ENCODE data around the gene GAPVD1.

GAPVD1 gene

DNA sequence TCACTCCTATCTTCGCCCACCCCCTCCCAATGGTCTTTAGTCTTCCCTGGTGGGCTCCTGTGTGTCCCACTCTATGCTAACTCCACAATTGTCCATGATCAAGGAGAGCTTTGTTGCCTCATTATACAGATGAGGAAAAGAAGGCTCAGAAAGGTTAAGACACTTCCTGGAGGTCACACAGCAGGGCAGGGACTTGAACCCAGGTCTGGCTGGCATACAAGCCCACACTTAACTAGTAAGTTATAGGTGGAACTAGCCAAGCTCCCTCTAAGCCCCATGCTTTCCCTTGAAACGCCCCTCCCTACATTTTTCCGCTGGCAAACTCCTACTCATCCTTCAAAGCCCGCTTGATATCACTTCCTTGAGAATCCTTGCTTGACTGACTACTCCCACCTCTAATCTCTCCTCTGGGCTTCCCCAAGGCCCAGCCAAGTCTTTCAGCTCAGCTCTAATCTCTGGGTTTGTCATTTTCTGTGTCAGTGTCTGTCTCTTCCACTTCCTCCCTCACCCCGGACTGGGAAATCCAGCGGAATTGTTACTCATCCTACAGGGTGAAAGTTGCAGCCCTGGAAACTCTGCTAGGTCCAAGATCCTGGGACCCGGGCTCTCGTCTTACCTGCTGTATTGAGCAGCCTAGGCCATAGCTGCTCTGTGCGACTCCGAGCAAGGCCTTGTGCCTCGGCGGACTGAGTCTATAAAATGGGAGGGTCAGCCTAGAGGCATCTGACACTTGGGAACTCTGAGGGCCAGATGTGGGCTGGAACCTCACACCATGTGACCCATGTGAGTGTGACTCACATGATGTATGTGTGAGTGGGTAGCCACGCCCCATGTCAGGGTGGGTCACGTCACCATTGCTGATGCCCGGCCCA is 144.5 kb downstream of the GAPVD1 start:
- no peaks in the 10 kb centered on the region for H3K9me3 ChIP-seq (ENCODE audit: control insufficient read depth, low read length)

DNA sequence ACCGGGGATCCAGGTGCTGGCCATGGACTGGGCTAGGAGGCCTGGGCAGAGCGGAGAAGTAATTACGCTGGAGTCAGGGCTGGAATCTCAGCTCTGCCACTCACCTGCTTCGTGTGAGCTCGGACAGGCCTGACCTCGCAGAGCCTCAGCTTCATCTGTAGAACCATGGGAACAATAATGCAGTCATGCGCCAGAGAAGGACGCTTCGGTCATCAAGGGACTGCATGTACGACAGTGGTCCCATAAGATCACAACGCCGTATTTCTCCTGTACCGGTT is 145.1 kb downstream of the GAPVD1 start:
- Histone ChIP-seq H3K36me3 (ENCODE audit: control insufficient read depth, insufficient read depth, low read length) (no peaks in the 10 kb centered on the region), H3K27ac (no peak overlapping the region), H3K4me3 (ENCODE audit: low read depth, low read length) (no peak overlapping the region), H3K27me3 (ENCODE audit: control insufficient read depth, insufficient read depth, low read length) (no peaks in the 10 kb centered on the region), H3K4me2 (ENCODE audit: low read length) (no peak overlapping the region), H3K4me1 (no peaks in the 10 kb centered on the region), H3K9ac (no peak overlapping the region), H3K79me2 (no peaks in the 10 kb centered on the region), H3K9me3 (ENCODE audit: control insufficient read depth, low read length) (no peaks in the 10 kb centered on the region), H2AFZ (no peak overlapping the region)
- TF ChIP-seq, protein P1, sequence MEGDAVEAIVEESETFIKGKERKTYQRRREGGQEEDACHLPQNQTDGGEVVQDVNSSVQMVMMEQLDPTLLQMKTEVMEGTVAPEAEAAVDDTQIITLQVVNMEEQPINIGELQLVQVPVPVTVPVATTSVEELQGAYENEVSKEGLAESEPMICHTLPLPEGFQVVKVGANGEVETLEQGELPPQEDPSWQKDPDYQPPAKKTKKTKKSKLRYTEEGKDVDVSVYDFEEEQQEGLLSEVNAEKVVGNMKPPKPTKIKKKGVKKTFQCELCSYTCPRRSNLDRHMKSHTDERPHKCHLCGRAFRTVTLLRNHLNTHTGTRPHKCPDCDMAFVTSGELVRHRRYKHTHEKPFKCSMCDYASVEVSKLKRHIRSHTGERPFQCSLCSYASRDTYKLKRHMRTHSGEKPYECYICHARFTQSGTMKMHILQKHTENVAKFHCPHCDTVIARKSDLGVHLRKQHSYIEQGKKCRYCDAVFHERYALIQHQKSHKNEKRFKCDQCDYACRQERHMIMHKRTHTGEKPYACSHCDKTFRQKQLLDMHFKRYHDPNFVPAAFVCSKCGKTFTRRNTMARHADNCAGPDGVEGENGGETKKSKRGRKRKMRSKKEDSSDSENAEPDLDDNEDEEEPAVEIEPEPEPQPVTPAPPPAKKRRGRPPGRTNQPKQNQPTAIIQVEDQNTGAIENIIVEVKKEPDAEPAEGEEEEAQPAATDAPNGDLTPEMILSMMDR (IDR thresholded peaks at IDR 0.05), result no peak

More for the DNA sequence above, 144.5 kb downstream of the GAPVD1 start:
- Histone ChIP-seq H3K4me1 (no peaks in the 10 kb centered on the region), H3K79me2 (no peaks in the 10 kb centered on the region), H2AFZ (no peak overlapping the region), H3K36me3 (ENCODE audit: control insufficient read depth, insufficient read depth, low read length) (no peaks in the 10 kb centered on the region), H3K4me3 (ENCODE audit: low read depth, low read length) (no peak overlapping the region), H3K9ac (no peak overlapping the region), H3K27me3 (ENCODE audit: control insufficient read depth, insufficient read depth, low read length) (no peaks in the 10 kb centered on the region), H3K4me2 (ENCODE audit: low read length) (no peak overlapping the region), H3K27ac (no peak overlapping the region)
- TF ChIP-seq, protein P1 (IDR thresholded peaks at IDR 0.05), result no peak

DNA sequence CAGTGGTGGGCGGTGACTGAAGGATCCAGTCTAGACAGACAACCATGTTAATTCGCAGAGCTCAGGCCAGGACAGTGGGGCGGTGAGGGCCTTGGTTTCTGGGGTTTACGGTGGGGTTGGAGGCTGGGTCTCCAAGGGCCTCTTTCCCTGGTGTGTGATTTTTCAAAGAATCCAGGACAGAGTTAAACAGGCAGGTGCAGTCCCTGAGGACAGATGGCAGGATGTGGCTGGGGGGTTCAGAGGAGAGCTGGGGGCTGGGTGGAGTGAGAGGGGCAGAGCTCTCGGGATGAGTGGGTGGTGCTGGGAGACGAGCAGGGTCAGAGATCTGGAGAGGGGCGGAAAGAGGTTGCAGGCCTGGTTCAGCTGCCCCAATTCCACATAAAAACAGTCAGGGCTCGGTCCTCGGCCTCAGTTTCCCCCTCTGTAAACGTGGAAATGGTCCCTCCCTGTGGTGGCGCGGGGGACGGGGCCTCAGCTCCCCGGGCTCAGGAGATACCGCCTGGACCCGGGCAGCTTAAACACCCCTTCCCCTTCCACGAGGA is 145.9 kb downstream of the GAPVD1 start:
- Histone ChIP-seq H3K4me2 (ENCODE audit: low read length) (peak overlapping the region; percentile 91), H2AFZ (peak overlapping the region; percentile 85), H3K27me3 (ENCODE audit: control insufficient read depth, insufficient read depth, low read length) (no peaks in the 10 kb centered on the region), H3K27ac (no peak overlapping the region), H3K9me3 (ENCODE audit: control insufficient read depth, low read length) (no peaks in the 10 kb centered on the region), H3K4me1 (no peaks in the 10 kb centered on the region), H3K4me3 (ENCODE audit: low read depth, low read length) (no peak overlapping the region), H3K36me3 (ENCODE audit: control insufficient read depth, insufficient read depth, low read length) (no peaks in the 10 kb centered on the region), H3K9ac (no peak overlapping the region), H3K79me2 (no peaks in the 10 kb centered on the region)
- TF ChIP-seq, protein P1 (IDR thresholded peaks at IDR 0.05), result no peak

DNA sequence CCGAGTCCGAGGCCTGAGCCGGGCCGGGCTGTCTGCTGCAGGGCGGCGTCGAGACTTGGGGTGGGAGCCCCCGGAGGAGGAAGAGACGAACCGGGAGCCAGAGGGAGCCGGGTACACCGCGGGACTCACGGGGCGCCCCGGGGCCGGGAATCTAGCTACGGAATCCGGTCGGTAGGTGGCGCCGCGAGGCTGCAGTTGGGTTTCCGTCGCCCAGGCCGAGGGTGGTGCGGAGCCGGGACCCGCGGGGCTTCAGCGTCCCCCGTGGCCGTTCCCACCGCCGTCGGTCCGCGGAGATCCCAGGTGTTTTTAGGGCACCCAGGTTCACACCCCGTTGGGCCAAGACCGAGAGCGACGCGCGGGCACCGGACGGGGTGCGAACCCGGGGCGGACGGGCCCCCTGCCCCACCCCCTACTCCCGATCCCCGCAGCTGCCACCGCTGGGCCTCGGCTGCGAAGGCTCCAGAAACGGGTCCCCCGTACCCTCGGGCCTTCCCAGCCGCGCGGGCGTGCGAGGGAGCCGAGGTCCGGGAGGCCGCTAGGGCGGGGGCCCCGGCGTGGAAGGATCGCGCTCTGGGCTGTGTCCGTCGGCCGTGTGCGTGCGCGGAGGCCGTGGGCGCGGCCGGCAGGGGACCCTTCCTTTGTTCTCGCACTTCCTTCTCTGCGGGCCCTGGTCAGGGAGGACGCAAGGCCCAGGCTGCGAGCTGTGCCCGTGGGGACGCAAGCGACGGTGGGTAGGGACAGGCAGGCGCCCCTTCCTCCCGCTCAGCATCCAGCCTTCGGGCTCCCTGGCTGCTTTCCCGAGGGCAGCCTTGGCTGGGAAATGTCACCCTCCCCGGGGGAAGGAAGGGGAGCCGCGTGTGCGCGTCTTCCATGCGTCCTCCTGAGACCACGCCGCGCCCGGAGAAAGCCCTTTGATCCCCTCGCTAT is 146.6 kb downstream of the GAPVD1 start:
- H3K4me1 ChIP-seq, result no peaks in the 10 kb centered on the region

More for the DNA sequence above, 146.6 kb downstream of the GAPVD1 start:
- no peak overlapping the region for H3K27ac ChIP-seq
- H3K4me3 ChIP-seq (ENCODE audit: low read depth, low read length), result peak overlapping the region; percentile 31
- peak overlapping the region; percentile 91 for H3K4me2 ChIP-seq (ENCODE audit: low read length)
- TF ChIP-seq, protein P1 (IDR thresholded peaks at IDR 0.05), result peak; percentile 67
- H3K9me3 ChIP-seq (ENCODE audit: control insufficient read depth, low read length), result no peaks in the 10 kb centered on the region
- H2AFZ ChIP-seq, result peak overlapping the region; percentile 85
- H3K79me2 ChIP-seq, result no peaks in the 10 kb centered on the region
- H3K9ac ChIP-seq, result no peak overlapping the region
- no peaks in the 10 kb centered on the region for H3K36me3 ChIP-seq (ENCODE audit: control insufficient read depth, insufficient read depth, low read length)
- no peaks in the 10 kb centered on the region for H3K27me3 ChIP-seq (ENCODE audit: control insufficient read depth, insufficient read depth, low read length)

Data from parathyroid adenoma (tissue), 2 donors.